Activated T-helper 2 cell treated with anti-CD3 and anti-CD28 coated beads, Interferon-gamma antibody, Interleukin-2, Interleukin-4, amounts not matched to agents 10 μg/mL and 5 μg/mL and 100 μg/mL, durations not matched to agents 14 hours and 24 hours and 36 hours (primary cell): ENCODE results near the gene RAPGEF5. TPM values are rescaled to one million over a fixed set of nuclear protein-coding genes. Genes with fewer than 3 reads are reported as not detected.

Source experiments
- DNase-seq: peaks from one replicate; pipeline ENCODE4 v3.0.0; 2021; ENCODE audit warnings: low spot score
- H3K27ac Mint-ChIP-seq: one replicate; pipeline ENCODE4 v1.8.0; 2021; ENCODE audit warnings: mixed read lengths
- H3K27me3 Mint-ChIP-seq: one replicate; pipeline ENCODE4 v1.8.0; 2021; ENCODE audit warnings: low read depth, mixed read lengths
- H3K36me3 Mint-ChIP-seq: one replicate; pipeline ENCODE4 v1.8.0; 2021; ENCODE audit warnings: low read depth, mixed read lengths
- H3K4me1 Mint-ChIP-seq: one replicate; pipeline ENCODE4 v1.8.0; 2021; ENCODE audit warnings: low read depth, mixed read lengths
- H3K4me3 Mint-ChIP-seq: one replicate; pipeline ENCODE4 v1.8.0; 2021; ENCODE audit warnings: low read depth, mild to moderate bottlenecking, moderate library complexity, mixed read lengths
- H3K9me3 Mint-ChIP-seq: one replicate; pipeline ENCODE4 v1.8.0; 2021; ENCODE audit warnings: mixed read lengths
- intact Hi-C: fragments of 100-400 bp; cut with micrococcal nuclease; formaldehyde crosslinking; loops from one replicate; pipeline ENCODE4 v1.15.1; 2023
- total RNA-seq: library from RNA; stranded (reverse); gene quantifications from 2 replicates; pipeline ENCODE4 v1.2.3, GENCODE V29; 2022

The RAPGEF5 gene
- total RNA-seq, 1 donor from 2014 or later, result 0.82 TPM

- H3K36me3 Mint-ChIP-seq, result no peaks in the 10 kb centered on the region
- H3K27ac Mint-ChIP-seq, result no peak overlapping the region
- no peaks in the 10 kb centered on the region for H3K4me1 Mint-ChIP-seq
- intact Hi-C loops, result no loop called here
- H3K9me3 Mint-ChIP-seq, result no peaks in the 10 kb centered on the region
- no peak overlapping the region for H3K4me3 Mint-ChIP-seq
- H3K27me3 Mint-ChIP-seq, result peaks cover 42% of the 10 kb centered on the region
- no peak for DNase-seq
Observed at GRCh38 chr7:22281481-22281880, 75.5 kb downstream of the RAPGEF5 start.

DNA sequence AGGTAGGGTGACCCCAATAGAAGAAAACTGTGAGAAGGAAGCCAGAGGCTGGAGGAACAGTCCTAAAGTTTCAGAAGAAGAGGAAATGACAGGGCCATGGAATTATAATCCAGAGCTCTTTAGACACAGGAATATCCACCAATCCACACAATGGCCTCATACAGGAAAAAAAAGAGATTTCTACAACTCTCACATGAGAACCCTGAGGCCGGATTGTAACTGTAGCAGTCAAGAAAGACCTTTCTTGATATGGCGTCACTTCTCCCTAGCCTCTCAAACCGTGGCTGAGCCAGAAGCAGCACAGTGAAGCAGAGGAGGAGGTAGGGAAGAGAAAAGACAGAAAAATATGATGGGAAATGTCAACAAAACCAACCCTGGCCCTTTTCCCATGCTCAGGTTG is 76.9 kb downstream of the RAPGEF5 start:
- no peaks in the 10 kb centered on the region for H3K9me3 Mint-ChIP-seq
- no peak overlapping the region for H3K4me3 Mint-ChIP-seq
- no peak overlapping the region for H3K27ac Mint-ChIP-seq
- no peaks in the 10 kb centered on the region for H3K4me1 Mint-ChIP-seq
- H3K27me3 Mint-ChIP-seq, result peaks cover 36% of the 10 kb centered on the region
- H3K36me3 Mint-ChIP-seq, result no peaks in the 10 kb centered on the region
- intact Hi-C loops, result no loop called here
- DNase-seq, result no peak

DNA sequence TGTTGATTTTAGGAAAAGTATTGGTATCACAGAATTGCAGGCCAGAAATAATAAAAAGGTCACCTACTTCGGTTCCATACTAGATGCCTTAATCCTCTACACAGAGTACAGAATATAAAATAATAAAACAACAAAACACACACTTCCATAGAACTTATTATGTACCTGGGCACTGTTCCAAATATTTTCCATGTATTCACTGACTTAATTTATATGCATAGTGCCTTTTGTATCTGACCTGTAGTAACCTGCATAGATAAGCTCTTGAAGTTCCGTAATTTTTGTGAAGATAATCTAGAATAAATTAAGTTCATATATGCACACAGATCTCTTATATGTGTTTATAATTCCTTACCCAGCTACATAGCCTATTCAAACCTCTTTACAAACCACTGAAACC is 78.3 kb downstream of the RAPGEF5 start:
- Mint-ChIP-seq H3K27ac (no peak overlapping the region), H3K4me1 (no peaks in the 10 kb centered on the region), H3K4me3 (no peak overlapping the region), H3K9me3 (no peaks in the 10 kb centered on the region), H3K27me3 (peaks cover 39% of the 10 kb centered on the region), H3K36me3 (no peaks in the 10 kb centered on the region)
- no peak for DNase-seq
- intact Hi-C loops, result no loop called here

GRCh38 chr7:22277375-22277774 is 79.6 kb downstream of the RAPGEF5 start:
- H3K4me1 Mint-ChIP-seq, result no peaks in the 10 kb centered on the region
- DNase-seq, result no peak
- no peaks in the 10 kb centered on the region for H3K36me3 Mint-ChIP-seq
- no peaks in the 10 kb centered on the region for H3K9me3 Mint-ChIP-seq
- intact Hi-C loops, result no loop called here
- peaks cover 37% of the 10 kb centered on the region for H3K27me3 Mint-ChIP-seq
- no peak overlapping the region for H3K4me3 Mint-ChIP-seq
- no peak overlapping the region for H3K27ac Mint-ChIP-seq

- Mint-ChIP-seq H3K9me3 (no peaks in the 10 kb centered on the region), H3K4me1 (no peaks in the 10 kb centered on the region), H3K36me3 (no peaks in the 10 kb centered on the region), H3K27ac (no peak overlapping the region), H3K27me3 (peaks cover 23% of the 10 kb centered on the region), H3K4me3 (no peak overlapping the region)
- intact Hi-C loops, result no loop called here
- no peak for DNase-seq
Observed at GRCh38 chr7:22275661-22276060, 81.3 kb downstream of the RAPGEF5 start.

DNA sequence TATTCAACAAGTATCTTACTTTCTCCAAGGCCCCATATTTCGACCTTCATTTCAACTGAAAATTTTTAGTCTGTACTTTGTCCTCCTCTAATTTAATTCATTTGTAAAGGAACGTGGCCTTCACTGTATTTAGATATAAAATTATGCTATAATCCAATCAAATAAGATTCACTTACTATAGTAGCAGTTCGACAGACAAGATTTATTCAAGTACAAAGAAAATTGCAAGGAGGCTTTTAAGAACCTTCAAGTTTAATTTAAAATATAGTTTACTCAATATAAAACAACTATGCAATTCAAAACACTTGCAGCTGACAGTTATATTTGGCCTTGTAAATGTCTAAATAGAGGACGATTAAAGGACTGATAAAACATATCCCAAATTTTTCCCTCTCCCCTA is 85.6 kb downstream of the RAPGEF5 start:
- Mint-ChIP-seq H3K9me3 (no peaks in the 10 kb centered on the region), H3K4me1 (peaks cover 9% of the 10 kb centered on the region), H3K4me3 (no peak overlapping the region), H3K27me3 (peaks cover 21% of the 10 kb centered on the region), H3K27ac (no peak overlapping the region), H3K36me3 (no peaks in the 10 kb centered on the region)
- no peak for DNase-seq
- intact Hi-C loops, result no loop called here

- no peak overlapping the region for H3K27ac Mint-ChIP-seq
- H3K4me1 Mint-ChIP-seq, result peaks cover 9% of the 10 kb centered on the region
- H3K9me3 Mint-ChIP-seq, result no peaks in the 10 kb centered on the region
- H3K36me3 Mint-ChIP-seq, result no peaks in the 10 kb centered on the region
- no peak for DNase-seq
- no peak overlapping the region for H3K4me3 Mint-ChIP-seq
- H3K27me3 Mint-ChIP-seq, result peaks cover 25% of the 10 kb centered on the region
- intact Hi-C loops, result no loop called here
Observed at GRCh38 chr7:22270371-22270770, 86.6 kb downstream of the RAPGEF5 start.

DNA sequence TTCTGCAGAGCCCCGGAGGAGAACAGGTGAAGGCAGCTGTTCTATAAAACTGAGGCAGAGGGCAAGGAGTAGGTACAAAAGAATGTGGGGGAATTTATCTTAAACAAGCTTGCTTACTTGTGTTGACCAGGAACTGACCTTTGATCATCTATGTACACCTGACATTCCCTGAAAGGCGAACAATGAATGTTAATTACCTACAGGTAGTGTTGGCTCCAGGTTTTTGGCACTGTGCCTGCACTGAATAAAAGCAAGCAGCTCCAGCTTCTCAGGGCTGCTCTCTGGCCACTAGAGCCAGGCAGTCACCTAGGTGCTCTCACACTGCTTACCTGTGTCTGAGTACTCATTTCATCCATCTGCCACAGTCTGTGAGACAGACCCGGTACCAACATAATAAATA is 87.0 kb downstream of the RAPGEF5 start:
- no peaks in the 10 kb centered on the region for H3K9me3 Mint-ChIP-seq
- peaks cover 9% of the 10 kb centered on the region for H3K4me1 Mint-ChIP-seq
- peaks cover 25% of the 10 kb centered on the region for H3K27me3 Mint-ChIP-seq
- intact Hi-C loops, result no loop called here
- DNase-seq, result no peak
- H3K36me3 Mint-ChIP-seq, result no peaks in the 10 kb centered on the region
- H3K4me3 Mint-ChIP-seq, result no peak overlapping the region
- no peak overlapping the region for H3K27ac Mint-ChIP-seq

DNA sequence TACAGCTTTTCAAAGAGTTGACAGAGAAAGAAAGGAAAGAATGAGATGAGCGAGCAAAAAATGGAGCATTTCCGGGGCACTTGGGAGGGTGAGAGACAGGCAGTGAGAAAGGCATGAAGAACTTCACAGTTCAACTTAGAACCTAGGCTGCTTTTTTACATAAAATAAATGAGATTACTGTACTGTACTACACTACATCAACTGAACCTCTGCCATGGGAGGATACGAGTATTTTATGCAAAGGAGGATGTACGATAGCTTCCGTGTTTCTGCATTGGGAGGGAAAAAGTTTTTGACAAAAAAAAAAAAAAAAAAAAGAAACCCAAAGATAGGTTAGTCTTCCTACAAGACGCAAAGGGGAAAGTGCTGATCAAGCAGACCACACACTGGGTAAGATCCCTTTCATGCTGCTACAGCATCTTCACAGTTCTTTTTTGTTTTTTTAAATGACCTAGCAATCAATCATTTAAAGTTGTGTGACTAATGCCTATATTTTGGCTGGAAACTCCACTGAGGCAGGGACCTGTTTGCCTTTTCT is 88.0 kb downstream of the RAPGEF5 start:
- H3K9me3 Mint-ChIP-seq, result no peaks in the 10 kb centered on the region
- H3K4me3 Mint-ChIP-seq, result no peak overlapping the region
- H3K27ac Mint-ChIP-seq, result no peak overlapping the region
- no peak for DNase-seq
- intact Hi-C loops, result no loop called here
- H3K4me1 Mint-ChIP-seq, result peaks cover 9% of the 10 kb centered on the region
- peaks cover 29% of the 10 kb centered on the region for H3K27me3 Mint-ChIP-seq
- H3K36me3 Mint-ChIP-seq, result no peaks in the 10 kb centered on the region

DNA sequence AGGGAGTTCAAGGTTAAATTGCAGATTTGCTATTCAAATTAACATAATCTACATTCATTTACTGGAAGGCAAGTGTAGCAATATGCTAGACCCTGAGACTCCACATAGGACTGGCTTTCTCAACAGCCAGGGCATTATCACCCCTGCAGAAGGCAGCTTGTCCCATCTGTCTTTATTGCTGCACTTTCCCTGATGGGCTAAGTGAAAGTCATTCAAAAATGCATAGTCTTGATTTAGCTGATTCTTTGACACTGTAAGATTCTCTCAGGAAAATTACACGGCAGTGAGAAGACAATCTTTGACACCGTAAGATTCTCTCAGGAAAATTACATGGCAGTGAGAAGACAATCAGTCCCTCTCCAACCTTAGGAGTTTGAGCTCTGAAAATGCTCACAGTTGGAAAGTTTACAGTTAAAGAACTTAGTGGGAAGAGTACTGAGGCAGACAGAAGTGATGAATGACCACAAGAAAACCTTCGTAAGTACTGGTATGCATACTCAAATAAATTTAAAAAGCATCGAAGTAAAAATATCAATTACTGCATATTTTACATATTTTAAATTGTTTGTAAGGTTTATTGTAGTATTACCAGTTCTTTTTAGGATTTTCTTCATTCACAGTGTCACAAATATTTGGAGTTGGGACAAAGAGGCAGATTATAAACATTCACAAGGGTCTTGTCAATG is 88.9 kb downstream of the RAPGEF5 start:
- Mint-ChIP-seq H3K27ac (no peak overlapping the region), H3K4me1 (peaks cover 9% of the 10 kb centered on the region), H3K27me3 (peaks cover 28% of the 10 kb centered on the region), H3K9me3 (no peaks in the 10 kb centered on the region), H3K4me3 (no peak overlapping the region), H3K36me3 (no peaks in the 10 kb centered on the region)
- DNase-seq, result no peak
- intact Hi-C loops, result no loop called here

- intact Hi-C loops, result no loop called here
- H3K36me3 Mint-ChIP-seq, result no peaks in the 10 kb centered on the region
- H3K27ac Mint-ChIP-seq, result no peak overlapping the region
- no peaks in the 10 kb centered on the region for H3K4me1 Mint-ChIP-seq
- H3K27me3 Mint-ChIP-seq, result peaks cover 16% of the 10 kb centered on the region
- H3K9me3 Mint-ChIP-seq, result no peaks in the 10 kb centered on the region
- DNase-seq, result no peak
- no peak overlapping the region for H3K4me3 Mint-ChIP-seq
Observed at GRCh38 chr7:22262538-22262937, 94.4 kb downstream of the RAPGEF5 start.

- Mint-ChIP-seq H3K4me3 (no peak overlapping the region), H3K36me3 (no peaks in the 10 kb centered on the region), H3K9me3 (no peaks in the 10 kb centered on the region), H3K4me1 (peaks cover 10% of the 10 kb centered on the region), H3K27ac (no peak overlapping the region), H3K27me3 (peaks cover 13% of the 10 kb centered on the region)
- DNase-seq, result no peak
- intact Hi-C loops, result no loop called here
Observed at GRCh38 chr7:22256541-22257096, 100.3 kb downstream of the RAPGEF5 start.

- Mint-ChIP-seq H3K9me3 (no peaks in the 10 kb centered on the region), H3K27ac (no peak overlapping the region), H3K27me3 (peaks cover 13% of the 10 kb centered on the region), H3K4me1 (peaks cover 10% of the 10 kb centered on the region), H3K4me3 (no peak overlapping the region), H3K36me3 (no peaks in the 10 kb centered on the region)
- DNase-seq, result no peak
- intact Hi-C loops, result no loop called here
Observed at GRCh38 chr7:22255834-22256233, 101.1 kb downstream of the RAPGEF5 start.
